Ishikawa (cell line): Measurements from ENCODE around the gene SLCO2A1.

Experiments used
- CEBPB ChIP-seq: IDR thresholded peaks from 2 replicates; pipeline ENCODE4 v1.6.1; 2012
- CREB1 ChIP-seq: IDR thresholded peaks from 2 replicates; pipeline ENCODE4 v1.6.1; 2012; ENCODE audit warnings: low read depth
- EGR1 ChIP-seq: IDR thresholded peaks from 2 replicates; pipeline ENCODE4 v1.6.1; 2012
- EP300 ChIP-seq: IDR thresholded peaks from 2 replicates; pipeline ENCODE4 v1.6.1; 2012; ENCODE audit warnings: borderline replicate concordance
- FOXM1 ChIP-seq: IDR thresholded peaks from 2 replicates; pipeline ENCODE4 v1.6.1; 2012; ENCODE audit warnings: low read depth, borderline replicate concordance
- MAX ChIP-seq: IDR thresholded peaks from 2 replicates; pipeline ENCODE4 v1.6.1; 2012
- NFIC ChIP-seq: IDR thresholded peaks from 2 replicates; pipeline ENCODE4 v1.6.1; 2012
- RAD21 ChIP-seq: IDR thresholded peaks from 2 replicates; pipeline ENCODE4 v1.6.1; 2012; ENCODE audit warnings: low read depth
- REST ChIP-seq: IDR thresholded peaks from 2 replicates; pipeline ENCODE4 v1.6.1; 2012; ENCODE audit warnings: low read depth, mild to moderate bottlenecking
- TAF1 ChIP-seq: IDR thresholded peaks from 2 replicates; pipeline ENCODE4 v1.6.1; 2012; ENCODE audit warnings: low read depth, mild to moderate bottlenecking
- TCF12 ChIP-seq: IDR thresholded peaks from 2 replicates; pipeline ENCODE4 v1.6.1; 2012; ENCODE audit warnings: low read depth
- TEAD4 ChIP-seq: IDR thresholded peaks from 2 replicates; pipeline ENCODE4 v1.6.1; 2012
- USF1 ChIP-seq: IDR thresholded peaks from 2 replicates; pipeline ENCODE4 v1.6.1; 2012
- YY1 ChIP-seq: IDR thresholded peaks from 2 replicates; pipeline ENCODE4 v1.6.1; 2012; ENCODE audit warnings: low read depth
- ZBTB7A ChIP-seq: IDR thresholded peaks from 2 replicates; pipeline ENCODE4 v1.6.1; 2012; ENCODE audit warnings: low read depth

Gene SLCO2A1

GRCh38 chr3:134075846-134076245 lies 46.1 kb upstream of the SLCO2A1 start:
- TF ChIP-seq RAD21 = no peak
- no peak for TF ChIP-seq TCF12
- TF ChIP-seq MAX = no peak
- TF ChIP-seq CREB1 = no peak

- TF ChIP-seq TAF1 (no peak), CREB1 (no peak), RAD21 (no peak), ZBTB7A (no peak), MAX (no peak), USF1 (no peak), YY1 (no peak), FOXM1 (no peak), EGR1 (no peak), REST (no peak), TEAD4 (no peak), NFIC (no peak)
Observed at GRCh38 chr3:134075568-134075825, 45.8 kb upstream of the SLCO2A1 start.

- TF ChIP-seq TEAD4 (no peak), EP300 (no peak), CREB1 (no peak), ZBTB7A (no peak), MAX (no peak), YY1 (no peak), EGR1 (no peak), TAF1 (no peak), CEBPB (no peak), FOXM1 (no peak), TCF12 (no peak), REST (no peak), USF1 (no peak), RAD21 (no peak), NFIC (no peak)
Observed at GRCh38 chr3:134074790-134075567, 45.3 kb upstream of the SLCO2A1 start.

- TF ChIP-seq RAD21 = no peak
- TF ChIP-seq EP300 = no peak
- no peak for TF ChIP-seq CEBPB
- no peak for TF ChIP-seq TEAD4
- no peak for TF ChIP-seq USF1
- no peak for TF ChIP-seq REST
- TF ChIP-seq TCF12 = no peak
- TF ChIP-seq CREB1 = no peak
- no peak for TF ChIP-seq EGR1
- no peak for TF ChIP-seq YY1
- no peak for TF ChIP-seq FOXM1
- TF ChIP-seq NFIC = no peak
- TF ChIP-seq TAF1 = no peak
- no peak for TF ChIP-seq ZBTB7A
- TF ChIP-seq MAX = no peak
Observed at GRCh38 chr3:134074001-134074789, 44.5 kb upstream of the SLCO2A1 start.
